Activated T-helper 2 cell treated with anti-CD3 and anti-CD28 coated beads, Interferon-gamma antibody, Interleukin-2, Interleukin-4, amounts not matched to agents 10 μg/mL and 5 μg/mL and 100 μg/mL, durations not matched to agents 14 hours and 24 hours and 36 hours (primary cell): ENCODE data around the gene ADAMTS12. TPM values are rescaled to one million over a fixed set of nuclear protein-coding genes. Genes with fewer than 3 reads are reported as not detected.

Source experiments
- DNase-seq: peaks from one replicate; pipeline ENCODE4 v3.0.0; 2021; ENCODE audit warnings: low spot score
- H3K27ac Mint-ChIP-seq: one replicate; pipeline ENCODE4 v1.8.0; 2021; ENCODE audit warnings: mixed read lengths
- H3K27me3 Mint-ChIP-seq: one replicate; pipeline ENCODE4 v1.8.0; 2021; ENCODE audit warnings: low read depth, mixed read lengths
- H3K36me3 Mint-ChIP-seq: one replicate; pipeline ENCODE4 v1.8.0; 2021; ENCODE audit warnings: low read depth, mixed read lengths
- H3K4me1 Mint-ChIP-seq: one replicate; pipeline ENCODE4 v1.8.0; 2021; ENCODE audit warnings: low read depth, mixed read lengths
- H3K4me3 Mint-ChIP-seq: one replicate; pipeline ENCODE4 v1.8.0; 2021; ENCODE audit warnings: low read depth, mild to moderate bottlenecking, moderate library complexity, mixed read lengths
- H3K9me3 Mint-ChIP-seq: one replicate; pipeline ENCODE4 v1.8.0; 2021; ENCODE audit warnings: mixed read lengths
- intact Hi-C: fragments of 100-400 bp; cut with micrococcal nuclease; formaldehyde crosslinking; loops from one replicate; pipeline ENCODE4 v1.15.1; 2023
- total RNA-seq: library from RNA; stranded (reverse); gene quantifications from 2 replicates; pipeline ENCODE4 v1.2.3, GENCODE V29; 2022

ADAMTS12 gene
- total RNA-seq, 1 donor from 2014 or later = not detected

- H3K27me3 Mint-ChIP-seq = no peaks in the 10 kb centered on the region
- intact Hi-C loops = no loop called here
- no peaks in the 10 kb centered on the region for H3K9me3 Mint-ChIP-seq
- no peak for DNase-seq
- H3K4me3 Mint-ChIP-seq = no peak overlapping the region
- no peaks in the 10 kb centered on the region for H3K4me1 Mint-ChIP-seq
- H3K27ac Mint-ChIP-seq = no peak overlapping the region
- no peaks in the 10 kb centered on the region for H3K36me3 Mint-ChIP-seq
Measured at GRCh38 chr5:33748754-33749153, 143.0 kb downstream of the ADAMTS12 start.

DNA sequence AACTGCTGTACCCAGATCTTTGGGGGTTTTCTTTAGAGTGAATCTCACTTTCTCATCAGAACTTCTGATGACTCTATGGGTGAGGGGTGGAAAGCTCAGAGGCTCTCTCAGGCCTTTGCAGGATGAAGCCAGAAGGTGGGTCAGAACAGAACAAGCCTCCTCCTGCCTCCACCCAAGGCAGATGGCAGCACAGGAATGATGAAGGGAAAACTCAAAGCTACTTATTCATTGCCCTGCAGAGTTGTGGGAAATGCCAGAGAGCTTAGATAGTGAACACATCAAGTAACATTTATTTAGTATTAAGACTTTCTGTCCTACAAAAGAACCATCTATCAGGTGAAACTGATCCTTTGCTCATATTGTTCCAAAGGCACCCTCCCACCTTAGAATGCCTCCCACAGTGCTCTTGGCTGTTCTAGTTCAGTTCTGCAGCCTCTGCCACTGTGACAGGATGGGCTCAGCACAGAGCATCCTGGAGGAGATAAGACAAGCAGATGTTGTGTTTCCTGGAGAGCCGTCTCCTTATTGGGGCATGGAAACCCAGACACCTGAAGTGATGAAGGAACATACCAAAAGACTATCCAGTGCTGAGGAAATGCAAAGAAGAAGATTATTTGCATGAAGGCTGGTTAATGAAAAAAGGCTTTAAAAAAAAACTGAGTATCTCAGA lies 146.6 kb downstream of the ADAMTS12 start:
- Mint-ChIP-seq H3K27me3 (no peaks in the 10 kb centered on the region), H3K4me3 (no peak overlapping the region), H3K4me1 (no peaks in the 10 kb centered on the region), H3K9me3 (no peaks in the 10 kb centered on the region), H3K36me3 (no peaks in the 10 kb centered on the region), H3K27ac (no peak overlapping the region)
- intact Hi-C loops = no loop called here
- no peak for DNase-seq

DNA sequence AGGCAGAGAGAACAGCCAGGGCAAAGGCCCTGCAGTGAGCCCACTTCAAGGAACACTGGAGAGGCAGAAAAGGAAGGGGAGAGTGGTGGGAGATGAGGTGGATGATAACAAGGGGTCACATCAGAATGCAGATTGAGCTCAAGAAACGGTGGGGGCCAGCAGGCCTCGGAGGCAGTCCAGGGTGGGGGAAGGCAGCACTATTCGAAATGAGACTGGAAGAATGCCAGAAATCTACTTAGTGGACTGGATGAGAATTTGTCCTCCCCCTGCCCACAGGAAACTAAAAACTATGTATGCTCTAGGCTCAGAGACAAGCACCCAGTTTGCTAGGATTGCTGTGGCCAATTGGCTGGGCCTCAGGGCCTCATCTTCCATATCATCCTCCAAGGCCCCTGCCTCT lies 148.7 kb downstream of the ADAMTS12 start:
- DNase-seq = no peak
- Mint-ChIP-seq H3K27ac (no peak overlapping the region), H3K9me3 (no peaks in the 10 kb centered on the region), H3K27me3 (no peaks in the 10 kb centered on the region), H3K4me3 (no peak overlapping the region), H3K36me3 (no peaks in the 10 kb centered on the region), H3K4me1 (no peaks in the 10 kb centered on the region)
- intact Hi-C loops = no loop called here

GRCh38 chr5:33742181-33742580 lies 149.6 kb downstream of the ADAMTS12 start:
- Mint-ChIP-seq H3K36me3 (no peaks in the 10 kb centered on the region), H3K27ac (no peak overlapping the region), H3K4me1 (no peaks in the 10 kb centered on the region), H3K4me3 (no peak overlapping the region), H3K9me3 (no peaks in the 10 kb centered on the region), H3K27me3 (no peaks in the 10 kb centered on the region)
- intact Hi-C loops = no loop called here
- DNase-seq = no peak

DNA sequence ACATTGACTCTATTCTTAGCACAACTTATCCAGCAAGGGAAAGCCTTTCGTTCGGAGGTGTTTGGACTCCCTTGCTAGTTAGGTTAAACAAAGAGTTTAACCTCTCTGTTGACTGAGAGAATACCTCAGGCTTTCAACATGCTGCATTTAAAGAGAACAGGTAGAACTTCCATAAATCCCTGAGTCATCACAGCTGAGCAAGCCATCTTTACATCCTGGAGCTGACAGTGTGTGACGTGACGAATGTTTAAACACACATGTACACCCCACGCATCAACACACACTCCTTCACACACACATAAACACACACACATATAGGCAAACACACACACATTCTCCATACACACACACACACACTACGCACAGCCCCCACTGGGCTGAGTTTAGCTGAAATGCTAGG lies 152.8 kb downstream of the ADAMTS12 start:
- H3K4me3 Mint-ChIP-seq = no peak overlapping the region
- intact Hi-C loops = no loop called here
- no peak overlapping the region for H3K27ac Mint-ChIP-seq
- DNase-seq = no peak
- H3K4me1 Mint-ChIP-seq = no peaks in the 10 kb centered on the region
- no peaks in the 10 kb centered on the region for H3K9me3 Mint-ChIP-seq
- no peaks in the 10 kb centered on the region for H3K36me3 Mint-ChIP-seq
- peaks cover 1% of the 10 kb centered on the region for H3K27me3 Mint-ChIP-seq

DNA sequence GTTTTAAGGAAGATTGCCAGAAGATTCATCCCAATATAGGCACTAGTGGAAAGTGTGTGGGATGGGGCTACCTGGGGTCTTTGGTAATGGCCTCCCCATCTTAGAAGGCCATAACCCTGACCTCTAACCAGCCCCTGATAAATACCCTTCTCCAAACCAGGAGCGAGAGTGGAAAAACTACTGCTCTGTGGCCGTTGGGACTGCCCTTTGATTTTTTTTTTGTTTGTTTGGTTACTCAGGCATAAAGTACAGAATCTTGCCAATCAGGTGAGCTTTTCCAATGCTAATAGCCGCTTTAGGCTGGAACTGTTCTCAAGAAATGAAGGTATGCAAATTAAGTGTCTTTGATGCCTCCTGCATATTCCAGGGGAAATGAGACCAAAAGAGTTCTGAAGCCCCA lies 153.7 kb downstream of the ADAMTS12 start:
- no peak overlapping the region for H3K4me3 Mint-ChIP-seq
- H3K36me3 Mint-ChIP-seq = no peaks in the 10 kb centered on the region
- no peaks in the 10 kb centered on the region for H3K4me1 Mint-ChIP-seq
- no peak overlapping the region for H3K27ac Mint-ChIP-seq
- intact Hi-C loops = no loop called here
- H3K27me3 Mint-ChIP-seq = peaks cover 1% of the 10 kb centered on the region
- H3K9me3 Mint-ChIP-seq = no peaks in the 10 kb centered on the region
- no peak for DNase-seq

DNA sequence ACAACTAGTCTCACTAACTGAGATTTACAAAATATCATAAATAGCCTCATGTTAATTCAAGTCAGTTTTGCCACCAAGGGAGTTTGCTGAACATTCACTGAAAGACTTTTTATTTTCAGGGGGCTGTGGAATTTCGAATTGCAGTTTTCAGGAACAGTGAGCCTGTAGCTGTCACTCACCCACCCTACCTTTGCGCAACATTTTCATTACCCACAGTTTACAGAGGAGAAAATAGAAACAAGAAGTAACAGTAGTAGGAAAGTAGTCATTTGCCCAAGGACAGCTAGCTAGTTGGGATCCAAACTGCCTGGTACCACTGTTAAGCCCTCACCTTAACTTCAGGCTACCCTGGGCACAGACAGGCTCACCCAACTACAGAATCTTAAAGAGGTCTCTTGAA lies 154.1 kb downstream of the ADAMTS12 start:
- H3K4me3 Mint-ChIP-seq = no peak overlapping the region
- H3K9me3 Mint-ChIP-seq = no peaks in the 10 kb centered on the region
- intact Hi-C loops = no loop called here
- no peaks in the 10 kb centered on the region for H3K4me1 Mint-ChIP-seq
- H3K36me3 Mint-ChIP-seq = no peaks in the 10 kb centered on the region
- peaks cover 1% of the 10 kb centered on the region for H3K27me3 Mint-ChIP-seq
- H3K27ac Mint-ChIP-seq = no peak overlapping the region
- DNase-seq = no peak

GRCh38 chr5:33737284-33737683 lies 154.5 kb downstream of the ADAMTS12 start:
- Mint-ChIP-seq H3K4me3 (no peak overlapping the region), H3K36me3 (no peaks in the 10 kb centered on the region), H3K27ac (no peak overlapping the region), H3K27me3 (peaks cover 1% of the 10 kb centered on the region), H3K4me1 (no peaks in the 10 kb centered on the region), H3K9me3 (no peaks in the 10 kb centered on the region)
- no peak for DNase-seq
- intact Hi-C loops = no loop called here

DNA sequence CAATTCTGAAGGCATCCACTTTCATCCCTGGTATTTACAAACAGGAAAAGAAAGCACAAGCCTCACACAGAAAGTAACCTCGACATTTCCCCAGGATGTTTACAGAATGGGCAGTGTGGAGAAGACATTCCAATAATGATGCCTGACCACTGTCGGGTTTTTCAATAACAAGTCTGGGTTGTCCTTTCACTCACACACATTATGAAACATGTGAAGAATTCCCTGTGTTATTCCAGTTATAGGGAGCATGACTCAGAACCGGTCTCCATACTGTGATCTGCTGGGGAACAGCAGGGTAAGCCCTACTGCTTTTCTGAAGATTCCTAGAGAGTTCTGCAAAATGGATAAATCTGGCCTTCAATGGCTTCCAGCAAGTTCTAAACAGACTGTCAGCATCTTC lies 155.3 kb downstream of the ADAMTS12 start:
- no peak overlapping the region for H3K4me3 Mint-ChIP-seq
- peaks cover 1% of the 10 kb centered on the region for H3K27me3 Mint-ChIP-seq
- DNase-seq = no peak
- H3K4me1 Mint-ChIP-seq = no peaks in the 10 kb centered on the region
- H3K27ac Mint-ChIP-seq = no peak overlapping the region
- H3K36me3 Mint-ChIP-seq = no peaks in the 10 kb centered on the region
- H3K9me3 Mint-ChIP-seq = no peaks in the 10 kb centered on the region
- intact Hi-C loops = no loop called here

DNA sequence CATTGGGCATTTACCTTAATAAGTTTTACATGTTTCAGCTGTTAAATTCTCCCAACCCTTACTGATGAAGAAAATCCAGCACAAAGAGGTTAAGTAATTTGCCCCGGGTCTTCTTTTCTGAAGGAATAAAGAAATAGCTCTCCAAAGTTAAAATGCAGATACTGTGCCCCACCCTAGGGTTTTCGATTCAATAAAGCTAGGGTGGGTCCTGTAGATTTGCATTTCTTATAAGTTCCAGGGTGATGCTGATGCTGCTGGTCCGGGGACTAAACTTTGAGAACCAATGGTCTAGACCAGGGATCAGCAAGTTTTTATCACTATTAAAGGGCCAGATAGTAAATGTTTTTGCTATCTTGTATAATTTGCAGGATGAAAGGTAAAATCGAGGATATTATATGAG lies 156.7 kb downstream of the ADAMTS12 start:
- H3K36me3 Mint-ChIP-seq = no peaks in the 10 kb centered on the region
- intact Hi-C loops = no loop called here
- H3K9me3 Mint-ChIP-seq = no peaks in the 10 kb centered on the region
- no peaks in the 10 kb centered on the region for H3K4me1 Mint-ChIP-seq
- H3K4me3 Mint-ChIP-seq = no peak overlapping the region
- H3K27ac Mint-ChIP-seq = no peak overlapping the region
- DNase-seq = no peak
- H3K27me3 Mint-ChIP-seq = peaks cover 1% of the 10 kb centered on the region

GRCh38 chr5:33734537-33734936 lies 157.3 kb downstream of the ADAMTS12 start:
- no peak overlapping the region for H3K27ac Mint-ChIP-seq
- H3K9me3 Mint-ChIP-seq = no peaks in the 10 kb centered on the region
- H3K27me3 Mint-ChIP-seq = peaks cover 1% of the 10 kb centered on the region
- H3K4me1 Mint-ChIP-seq = no peaks in the 10 kb centered on the region
- no peak for DNase-seq
- no peaks in the 10 kb centered on the region for H3K36me3 Mint-ChIP-seq
- H3K4me3 Mint-ChIP-seq = no peak overlapping the region
- intact Hi-C loops = no loop called here

DNA sequence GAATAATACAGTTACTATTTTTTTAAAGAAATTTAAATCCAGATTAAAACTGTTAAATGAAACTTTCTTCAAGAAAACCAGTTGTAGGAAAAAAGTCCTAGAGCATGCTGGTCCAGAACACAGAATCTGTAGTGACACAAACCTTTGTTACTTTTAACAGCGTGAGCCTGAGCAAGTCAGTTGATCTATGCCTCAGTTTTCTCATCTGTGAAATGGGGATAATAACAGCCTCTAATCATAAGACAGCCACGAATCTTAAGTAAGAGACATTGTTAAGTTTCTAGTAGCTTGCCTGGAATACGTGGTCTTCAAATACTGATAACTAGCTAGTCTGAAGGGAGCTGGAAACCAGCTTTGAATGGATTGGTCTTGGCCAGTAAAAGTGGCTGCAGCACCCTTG lies 158.6 kb downstream of the ADAMTS12 start:
- peaks cover 1% of the 10 kb centered on the region for H3K27me3 Mint-ChIP-seq
- no peak for DNase-seq
- no peaks in the 10 kb centered on the region for H3K4me1 Mint-ChIP-seq
- H3K36me3 Mint-ChIP-seq = no peaks in the 10 kb centered on the region
- H3K4me3 Mint-ChIP-seq = no peak overlapping the region
- intact Hi-C loops = no loop called here
- H3K27ac Mint-ChIP-seq = no peak overlapping the region
- H3K9me3 Mint-ChIP-seq = no peaks in the 10 kb centered on the region

DNA sequence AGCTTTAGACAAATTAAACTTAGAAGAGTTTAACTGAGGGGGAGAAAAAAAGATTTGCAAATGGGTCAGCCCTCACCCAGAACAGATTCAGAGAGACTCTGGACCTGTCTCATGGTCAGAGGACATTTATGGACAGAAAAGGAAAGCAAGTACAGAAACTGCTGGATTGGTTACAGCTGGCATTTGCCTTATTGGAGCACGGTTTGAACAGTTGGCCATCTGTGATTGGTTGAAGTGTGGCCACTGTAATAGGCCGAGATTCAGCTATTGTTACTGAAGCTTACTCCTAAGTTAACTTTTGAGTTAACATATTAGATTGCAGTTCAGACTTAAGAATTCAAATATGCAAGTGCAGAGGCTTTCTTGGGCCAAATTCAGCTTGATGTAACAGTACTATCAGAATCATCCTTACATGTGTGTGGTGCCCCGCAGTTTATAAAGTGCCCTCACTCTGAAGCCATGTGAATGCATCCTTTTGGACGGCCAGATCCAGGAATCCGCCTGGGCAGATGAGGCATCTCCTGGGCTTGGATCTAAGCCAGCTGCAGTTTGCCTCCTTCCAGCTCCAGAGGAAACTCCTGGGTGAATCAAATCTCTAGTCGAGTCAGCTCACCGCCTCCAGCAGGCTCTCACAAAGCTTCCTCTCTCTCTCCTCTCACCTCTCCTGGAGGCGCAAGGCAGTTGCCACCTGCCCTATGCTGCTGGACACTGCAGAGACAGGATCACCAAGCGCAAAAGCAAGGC lies 165.2 kb downstream of the ADAMTS12 start:
- intact Hi-C loops = no loop called here
- no peak overlapping the region for H3K27ac Mint-ChIP-seq
- H3K4me1 Mint-ChIP-seq = no peaks in the 10 kb centered on the region
- no peak for DNase-seq
- H3K4me3 Mint-ChIP-seq = no peak overlapping the region
- no peaks in the 10 kb centered on the region for H3K27me3 Mint-ChIP-seq
- H3K36me3 Mint-ChIP-seq = no peaks in the 10 kb centered on the region
- H3K9me3 Mint-ChIP-seq = no peaks in the 10 kb centered on the region
